Activated CD8-positive, alpha-beta T cell treated with anti-CD3 and anti-CD28 coated beads, Interleukin-2, amount 10 ng/mL, durations not matched to agents 7 days and 5 days (primary cell): ENCODE data around the gene DNAJB5. TPM values are rescaled to one million over a fixed set of nuclear protein-coding genes. Genes with fewer than 3 reads are reported as not detected.
A peak's percentile ranks its signal among the peaks of the same experiment; 100 is the strongest.
"Not testable (repeated sequence)": the region's sequence is repeated elsewhere in the genome, so short reads cannot be mapped to it uniquely, and the experiment has no call there.

Experiments used
- ATAC-seq: fragments of 150-1000 bp; cut with Tn5 transposase; one replicate; pipeline ENCODE4 v1.10.0; 2021; ENCODE audit warnings: moderate library complexity
- CTCF ChIA-PET: fragments of 350-600 bp; sonication (Branson Sonifier 250); formaldehyde crosslinking; loops from one replicate; lab custom pipeline; 2021; ENCODE audit warnings: antibody characterized with exemption; lab: Charles Lee
- POLR2A ChIA-PET: fragments of 350-600 bp; sonication (Branson Sonifier 250); formaldehyde crosslinking; loops from one replicate; lab custom pipeline; 2021; ENCODE audit warnings: antibody characterized with exemption; lab: Charles Lee
- DNase-seq: peaks from one replicate; pipeline ENCODE4 v3.0.0-alpha.2; 2020
- H3K27ac Mint-ChIP-seq: one replicate; pipeline ENCODE4 v1.8.0; 2021; ENCODE audit warnings: mild to moderate bottlenecking, mixed read lengths
- H3K27me3 Mint-ChIP-seq: one replicate; pipeline ENCODE4 v1.8.0; 2021; ENCODE audit warnings: low read depth, mixed read lengths
- H3K36me3 Mint-ChIP-seq: one replicate; pipeline ENCODE4 v1.8.0; 2021; ENCODE audit warnings: low read depth, mixed read lengths
- H3K4me1 Mint-ChIP-seq: one replicate; pipeline ENCODE4 v1.8.0; 2021; ENCODE audit warnings: low read depth, mixed read lengths
- H3K4me3 Mint-ChIP-seq: one replicate; pipeline ENCODE4 v1.8.0; 2021; ENCODE audit warnings: mild to moderate bottlenecking, mixed read lengths
- H3K9me3 Mint-ChIP-seq: one replicate; pipeline ENCODE4 v1.8.0; 2022; ENCODE audit warnings: mixed read lengths; ENCODE audit not compliant: insufficient read depth
- total RNA-seq, 2 experiments: library from RNA; stranded (reverse); gene quantifications; one replicate each; pipeline ENCODE4 v1.2.3, GENCODE V29; 2021

Gene DNAJB5
- 1 to 10 TPM; 5.1 to 5.5 TPM for total RNA-seq

GRCh38 chr9:34989003-34989945, at the start of gene DNAJB5:
TSS of gene DNAJB5 (plus strand) at chr9:34989745. CDS start at chr9:34990631, 886 bp downstream.
- Mint-ChIP-seq H3K27me3 (no peaks in the 10 kb centered on the region), H3K36me3 (no peaks in the 10 kb centered on the region), H3K4me1 (peaks cover 61% of the 10 kb centered on the region), H3K4me3 (peak within 1 kb of the TSS; percentile 92), H3K9me3 (no peaks in the 10 kb centered on the region), H3K27ac (peak within 1 kb of the TSS; percentile 93)
- POLR2A ChIA-PET = interaction anchor here (0.5 to 1.0 kb wide), 4 partner anchors 12 to 739 kb away, joined by 3 read pairs; no protein-coding TSS in a partner anchor
- DNase-seq = peak; percentile 98
- peak; percentile 96 for ATAC-seq
- CTCF ChIA-PET = interaction anchor here (0.6 to 2.6 kb wide), 6 partner anchors 47 to 355 kb away, joined by 3 to 17 read pairs (median 4); partner anchors contain the start of gene PIGO

GRCh38 chr9:34939989-34940388, 49.6 kb upstream of the DNAJB5 start:
- H3K36me3 Mint-ChIP-seq, CTCF ChIA-PET, H3K27me3 Mint-ChIP-seq, H3K4me1 Mint-ChIP-seq, H3K27ac Mint-ChIP-seq, POLR2A ChIA-PET, H3K4me3 Mint-ChIP-seq, ATAC-seq, H3K9me3 Mint-ChIP-seq: not testable (repeated sequence)
- peak; percentile 0 for DNase-seq

- Mint-ChIP-seq H3K27ac (no peak overlapping the region), H3K4me1 (no peaks in the 10 kb centered on the region), H3K27me3 (peaks cover 31% of the 10 kb centered on the region), H3K9me3 (no peaks in the 10 kb centered on the region), H3K4me3 (no peak overlapping the region), H3K36me3 (no peaks in the 10 kb centered on the region)
- ChIA-PET CTCF (no interaction called here), POLR2A (no interaction called here)
- DNase-seq = no peak
- no peak for ATAC-seq
Observed at GRCh38 chr9:34948451-34948850, 41.1 kb upstream of the DNAJB5 start.

GRCh38 chr9:34954225-34954624, 35.3 kb upstream of the DNAJB5 start:
- no peak for ATAC-seq
- H3K9me3 Mint-ChIP-seq = no peaks in the 10 kb centered on the region
- ChIA-PET POLR2A (no interaction called here), CTCF (no interaction called here)
- no peak for DNase-seq
- H3K36me3 Mint-ChIP-seq = no peaks in the 10 kb centered on the region
- peaks cover 57% of the 10 kb centered on the region for H3K27me3 Mint-ChIP-seq
- H3K4me1 Mint-ChIP-seq = no peaks in the 10 kb centered on the region
- H3K4me3 Mint-ChIP-seq = no peak overlapping the region
- H3K27ac Mint-ChIP-seq = no peak overlapping the region

GRCh38 chr9:34956066-34956465, 33.5 kb upstream of the DNAJB5 start:
- H3K4me3 Mint-ChIP-seq, H3K4me1 Mint-ChIP-seq, POLR2A ChIA-PET, H3K36me3 Mint-ChIP-seq, DNase-seq, CTCF ChIA-PET, H3K9me3 Mint-ChIP-seq, ATAC-seq, H3K27ac Mint-ChIP-seq: not testable (repeated sequence)
- peaks cover 65% of the 10 kb centered on the region for H3K27me3 Mint-ChIP-seq

- Mint-ChIP-seq H3K4me1 (no peaks in the 10 kb centered on the region), H3K4me3 (no peak overlapping the region), H3K36me3 (no peaks in the 10 kb centered on the region), H3K27ac (no peak overlapping the region), H3K9me3 (no peaks in the 10 kb centered on the region), H3K27me3 (peaks cover 65% of the 10 kb centered on the region)
- ChIA-PET POLR2A (no interaction called here), CTCF (no interaction called here)
- no peak for DNase-seq
- ATAC-seq = no peak
Observed at GRCh38 chr9:34956648-34957047, 32.9 kb upstream of the DNAJB5 start.

- H3K27me3 Mint-ChIP-seq = peaks cover 63% of the 10 kb centered on the region
Observed at GRCh38 chr9:34957492-34958410, 31.8 kb upstream of the DNAJB5 start, which contains the start of gene PHF24. TSS of gene PHF24 (plus strand) at chr9:34958285. CDS start at chr9:34971299, 13,014 bp downstream.

GRCh38 chr9:34958411-34958982, 31.0 kb upstream of the DNAJB5 start:
- DNase-seq (no peak), ATAC-seq (no peak)
- H3K9me3 Mint-ChIP-seq = no peaks in the 10 kb centered on the region
- no peak overlapping the region for H3K4me3 Mint-ChIP-seq
- CTCF ChIA-PET = interaction anchor here (1.0 kb wide), 1 partner anchor 59 kb away, joined by 3 read pairs; no protein-coding TSS in a partner anchor
- H3K4me1 Mint-ChIP-seq = peaks cover 1% of the 10 kb centered on the region
- H3K27ac Mint-ChIP-seq = no peak overlapping the region
- H3K36me3 Mint-ChIP-seq = no peaks in the 10 kb centered on the region
- peaks cover 61% of the 10 kb centered on the region for H3K27me3 Mint-ChIP-seq
- POLR2A ChIA-PET = no interaction called here

More at GRCh38 chr9:34957492-34958410, 31.8 kb upstream of the DNAJB5 start, which contains the start of gene PHF24:
- Mint-ChIP-seq H3K9me3 (no peaks in the 10 kb centered on the region), H3K4me3 (peak within 1 kb of the TSS; percentile 30), H3K4me1 (peaks cover 1% of the 10 kb centered on the region), H3K27ac (no peak within 1 kb of the TSS), H3K36me3 (no peaks in the 10 kb centered on the region)
- ChIA-PET CTCF (no interaction called here), POLR2A (no interaction called here)
- ATAC-seq = peak; percentile 82
- DNase-seq = no peak

- POLR2A ChIA-PET = no interaction called here
- H3K4me3 Mint-ChIP-seq = no peak overlapping the region
- CTCF ChIA-PET = interaction anchor here (1.0 to 2.0 kb wide), 2 partner anchors 26 to 60 kb away, joined by 3 to 6 read pairs; no protein-coding TSS in a partner anchor
- no peaks in the 10 kb centered on the region for H3K9me3 Mint-ChIP-seq
- DNase-seq (no peak), ATAC-seq (no peak)
- H3K27me3 Mint-ChIP-seq = peaks cover 54% of the 10 kb centered on the region
- no peaks in the 10 kb centered on the region for H3K36me3 Mint-ChIP-seq
- peaks cover 1% of the 10 kb centered on the region for H3K4me1 Mint-ChIP-seq
- H3K27ac Mint-ChIP-seq = no peak overlapping the region
Observed at GRCh38 chr9:34959461-34959860, 30.1 kb upstream of the DNAJB5 start.

- H3K4me3 Mint-ChIP-seq = no peak overlapping the region
- peaks cover 56% of the 10 kb centered on the region for H3K27me3 Mint-ChIP-seq
- ATAC-seq (no peak), DNase-seq (no peak)
- ChIA-PET POLR2A (no interaction called here), CTCF (interaction anchor here (0.7 to 2.7 kb wide), 4 partner anchors 8 to 63 kb away, joined by 3 to 12 read pairs (median 8); no protein-coding TSS in a partner anchor)
- H3K9me3 Mint-ChIP-seq = no peaks in the 10 kb centered on the region
- no peak overlapping the region for H3K27ac Mint-ChIP-seq
- H3K36me3 Mint-ChIP-seq = no peaks in the 10 kb centered on the region
- peaks cover 1% of the 10 kb centered on the region for H3K4me1 Mint-ChIP-seq
Observed at GRCh38 chr9:34961574-34962490, 27.7 kb upstream of the DNAJB5 start.
